GM19324 (cell line): ENCODE results near the gene MAP1B.

Experiments
- ATAC-seq: cut with Tn5 transposase; IDR thresholded peaks from one replicate; pipeline ENCODE4 v1.9.1; 2021; ENCODE audit warnings: mild to moderate bottlenecking, moderate library complexity; ENCODE audit not compliant: unreplicated experiment, low FRiP score

The MAP1B gene

DNA sequence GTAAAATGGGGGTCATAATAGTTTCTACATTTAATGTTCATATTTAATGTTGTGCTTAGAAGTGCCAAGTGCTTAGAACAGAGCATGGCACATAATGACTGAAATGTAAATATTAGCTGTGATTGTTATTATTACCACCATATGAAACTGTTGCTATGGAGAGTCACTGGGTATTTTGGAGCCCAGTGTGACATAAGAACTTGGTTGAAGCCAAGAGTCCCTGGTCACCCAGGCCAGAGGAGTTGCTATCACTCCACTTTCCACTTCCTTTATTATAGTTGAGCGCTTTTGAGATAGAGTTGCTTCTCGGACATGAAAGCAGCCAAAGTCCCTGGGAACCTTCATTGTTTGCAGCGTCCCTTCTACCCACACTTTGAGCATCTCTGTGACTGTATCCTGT, 77.1 kb downstream of the MAP1B start:
- ATAC-seq, result no peak

DNA sequence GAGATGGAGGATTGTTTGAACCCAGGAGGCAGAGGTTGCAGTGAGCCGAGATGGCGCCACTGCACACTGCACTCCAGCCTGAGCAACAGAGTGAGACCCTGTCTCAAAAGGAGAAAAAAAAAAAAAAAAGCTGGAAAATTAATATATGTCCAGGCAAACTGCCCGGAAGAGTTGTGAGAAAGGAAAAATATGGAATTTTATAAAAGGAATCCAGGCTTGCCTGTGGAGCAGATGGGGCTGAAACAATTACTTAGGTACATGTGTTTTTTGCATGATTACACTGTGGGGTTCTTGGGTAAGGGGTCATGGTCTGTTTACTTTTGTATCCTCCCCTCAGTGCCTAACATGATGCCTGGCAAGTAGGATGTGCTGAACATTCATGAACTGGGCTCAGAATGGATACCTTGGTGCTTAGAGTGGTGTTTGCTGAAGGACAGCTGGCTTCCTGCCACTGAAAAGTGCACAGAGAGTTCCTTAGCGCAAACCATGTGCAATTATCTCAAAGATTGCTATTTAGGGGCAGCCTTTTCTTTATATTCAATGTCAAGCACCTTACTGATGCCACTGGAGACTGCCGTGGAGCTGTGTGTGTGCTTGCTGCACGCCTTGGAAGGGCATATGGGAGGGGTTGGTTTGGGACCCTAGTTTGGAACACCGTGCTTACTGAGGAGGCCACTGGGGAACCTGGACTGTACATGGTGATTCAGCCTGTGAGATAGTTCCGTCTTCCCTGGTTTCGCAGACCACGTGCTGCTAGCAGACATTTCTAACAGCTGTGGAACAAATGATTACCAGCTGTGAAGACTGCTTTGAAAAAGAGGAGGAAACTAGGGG, 78.4 kb downstream of the MAP1B start:
- no peak for ATAC-seq

DNA sequence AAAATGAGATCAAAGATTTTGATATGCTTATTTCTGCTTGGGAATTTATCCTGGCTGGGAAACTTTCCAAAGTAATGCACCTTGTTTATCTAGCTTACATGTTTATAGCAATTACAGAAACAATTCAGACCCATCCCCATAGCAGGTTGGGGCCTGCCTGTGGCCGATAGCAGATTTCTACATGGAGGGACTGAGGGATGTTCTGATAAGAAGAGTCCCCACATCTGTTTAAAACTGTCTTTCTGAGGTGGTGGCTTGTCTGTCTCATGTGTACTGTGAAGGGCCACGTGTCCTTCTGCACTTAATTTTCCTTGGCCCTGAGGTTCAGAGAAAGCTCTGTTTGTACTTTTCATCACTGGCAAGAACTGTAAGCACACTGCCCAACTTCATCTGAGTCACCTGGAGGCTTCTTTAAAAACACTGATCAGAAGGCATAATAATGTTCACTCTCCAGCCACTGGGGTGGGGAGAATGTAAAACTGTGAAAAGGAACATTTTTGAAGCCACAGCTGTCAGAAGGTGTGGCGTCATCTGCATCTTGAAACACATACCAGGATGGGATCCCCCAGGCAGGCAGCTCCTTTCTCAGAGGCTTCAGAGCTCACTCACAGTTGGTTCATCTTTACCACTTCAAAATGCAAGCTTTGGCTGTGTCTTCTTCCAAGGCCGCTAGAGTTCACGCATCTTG, 80.3 kb downstream of the MAP1B start:
- no peak for ATAC-seq

DNA sequence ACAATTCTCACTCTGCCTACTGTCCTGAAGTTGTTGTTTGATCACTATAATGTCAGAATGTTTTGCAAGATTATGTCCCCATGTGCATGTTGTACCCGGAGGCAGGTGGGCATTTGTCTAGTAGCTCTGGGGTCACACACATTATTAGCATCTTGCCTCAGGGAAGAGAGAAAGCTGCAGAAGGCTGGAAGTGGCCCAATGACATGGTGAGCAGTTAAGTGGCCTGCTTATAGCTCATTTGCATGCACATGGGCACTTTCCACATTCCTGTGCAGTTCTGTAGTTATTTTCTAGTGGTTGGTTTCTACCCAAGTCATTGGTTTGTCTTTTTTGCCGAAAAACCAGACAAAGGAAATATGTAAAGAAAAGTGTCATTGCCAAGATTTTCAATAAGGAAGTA, 80.9 kb downstream of the MAP1B start:
- no peak for ATAC-seq

DNA sequence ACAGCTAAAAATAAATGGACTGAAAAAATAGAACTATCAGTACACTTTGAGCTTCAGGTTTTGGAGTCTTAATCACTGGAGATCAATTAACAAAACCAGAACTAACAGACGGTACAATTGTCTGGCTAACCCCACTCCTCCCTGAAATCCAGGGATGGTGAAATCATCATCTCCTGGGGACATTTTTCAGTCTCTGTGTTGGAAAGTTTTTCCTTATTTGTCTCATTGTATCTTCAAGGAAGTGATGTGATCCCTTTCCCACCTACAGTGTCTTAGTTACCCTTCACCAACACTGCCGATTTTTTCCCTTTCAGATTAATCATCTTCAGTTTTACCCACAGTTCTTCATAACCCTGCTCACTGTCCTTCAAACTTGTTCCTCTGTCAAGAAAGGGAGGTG, 81.9 kb downstream of the MAP1B start:
- ATAC-seq, result no peak

DNA sequence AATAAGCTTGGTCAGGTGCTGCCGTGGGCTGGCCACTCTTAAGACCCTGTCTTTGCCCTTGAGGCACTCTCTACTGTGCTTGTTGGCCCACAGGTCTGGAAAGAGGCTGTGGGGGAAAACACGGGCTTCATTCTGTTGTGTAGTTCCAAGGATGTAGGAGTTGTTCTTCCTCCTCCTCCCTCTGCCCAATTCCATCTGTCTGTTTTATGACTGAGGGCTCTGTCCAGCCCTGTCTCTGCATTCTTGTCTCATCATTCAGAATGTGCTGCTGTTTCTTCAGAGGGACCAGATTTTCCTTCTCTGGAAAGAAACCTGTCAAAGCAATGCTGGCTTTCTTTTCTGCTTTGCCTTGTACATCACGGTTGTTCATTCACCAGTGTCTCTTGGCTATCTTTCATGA, 84.1 kb downstream of the MAP1B start:
- ATAC-seq, result no peak

DNA sequence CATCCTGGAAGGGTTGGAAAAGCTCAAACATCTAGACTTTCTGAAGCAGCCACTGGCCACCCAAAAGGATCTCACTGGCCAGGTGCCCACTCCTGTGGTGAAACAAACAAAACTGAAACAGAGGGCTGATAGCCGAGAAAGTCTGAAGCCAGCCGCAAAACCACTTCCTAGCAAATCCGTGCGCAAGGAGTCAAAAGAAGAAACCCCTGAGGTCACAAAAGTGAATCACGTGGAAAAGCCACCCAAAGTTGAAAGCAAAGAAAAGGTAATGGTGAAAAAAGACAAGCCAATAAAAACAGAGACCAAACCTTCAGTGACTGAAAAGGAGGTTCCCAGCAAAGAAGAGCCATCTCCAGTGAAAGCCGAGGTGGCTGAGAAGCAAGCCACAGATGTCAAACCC, 87.6 kb downstream of the MAP1B start:
- peak; percentile 89 for ATAC-seq

DNA sequence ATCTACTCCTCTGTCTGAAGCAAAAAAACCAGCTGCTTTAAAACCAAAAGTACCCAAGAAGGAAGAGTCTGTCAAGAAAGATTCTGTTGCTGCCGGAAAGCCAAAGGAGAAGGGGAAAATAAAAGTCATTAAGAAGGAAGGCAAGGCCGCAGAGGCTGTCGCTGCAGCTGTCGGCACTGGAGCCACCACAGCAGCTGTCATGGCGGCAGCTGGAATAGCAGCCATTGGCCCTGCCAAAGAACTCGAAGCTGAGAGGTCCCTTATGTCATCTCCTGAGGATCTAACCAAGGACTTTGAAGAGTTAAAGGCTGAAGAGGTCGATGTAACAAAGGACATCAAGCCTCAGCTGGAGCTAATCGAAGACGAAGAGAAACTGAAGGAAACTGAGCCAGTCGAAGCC, 88.3 kb downstream of the MAP1B start:
- ATAC-seq, result no peak

DNA sequence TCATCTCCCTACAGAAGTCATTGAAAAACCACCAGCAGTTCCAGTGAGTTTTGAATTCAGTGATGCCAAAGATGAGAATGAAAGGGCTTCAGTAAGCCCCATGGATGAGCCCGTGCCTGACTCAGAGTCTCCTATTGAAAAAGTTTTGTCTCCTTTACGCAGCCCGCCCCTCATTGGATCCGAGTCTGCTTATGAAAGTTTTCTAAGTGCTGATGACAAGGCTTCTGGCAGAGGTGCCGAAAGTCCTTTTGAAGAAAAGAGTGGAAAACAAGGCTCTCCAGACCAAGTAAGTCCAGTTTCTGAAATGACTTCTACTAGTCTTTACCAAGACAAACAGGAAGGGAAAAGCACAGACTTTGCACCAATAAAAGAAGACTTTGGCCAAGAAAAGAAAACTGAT, 90.1 kb downstream of the MAP1B start:
- no peak for ATAC-seq

DNA sequence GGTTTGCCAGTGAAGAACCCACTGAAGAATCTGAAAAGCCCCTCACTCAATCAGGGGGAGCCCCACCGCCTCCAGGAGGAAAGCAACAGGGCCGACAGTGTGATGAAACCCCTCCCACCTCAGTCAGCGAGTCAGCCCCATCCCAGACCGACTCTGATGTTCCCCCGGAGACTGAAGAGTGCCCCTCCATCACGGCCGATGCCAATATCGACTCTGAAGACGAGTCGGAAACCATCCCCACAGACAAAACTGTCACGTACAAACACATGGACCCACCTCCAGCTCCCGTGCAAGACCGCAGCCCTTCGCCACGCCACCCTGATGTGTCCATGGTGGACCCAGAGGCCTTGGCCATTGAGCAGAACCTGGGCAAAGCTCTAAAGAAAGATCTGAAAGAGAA, 92.4 kb downstream of the MAP1B start:
- ATAC-seq, result no peak

DNA sequence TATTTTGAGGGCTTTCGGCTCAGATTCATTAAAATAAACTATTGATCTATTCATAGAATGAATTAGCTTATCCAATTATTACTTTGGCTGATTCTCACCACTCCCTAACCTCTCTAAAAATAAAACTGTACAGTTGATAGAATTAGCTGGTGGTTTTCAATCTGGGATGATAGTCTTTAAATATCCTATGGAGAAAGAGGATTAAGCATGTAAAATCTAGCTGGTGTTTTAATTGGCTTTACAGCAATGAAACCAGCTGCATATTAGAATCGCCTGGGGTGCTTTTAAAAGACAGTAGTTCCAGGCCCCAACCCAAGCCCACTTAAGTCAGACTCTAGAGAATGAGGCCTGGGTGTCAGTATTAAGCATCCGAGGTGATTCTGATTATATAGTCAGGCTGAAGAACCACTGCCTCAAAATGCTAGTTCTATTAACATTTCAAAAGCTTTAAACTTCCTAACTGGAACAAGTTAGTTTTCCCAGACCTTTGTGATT, 95.1 kb downstream of the MAP1B start:
- ATAC-seq, result no peak

DNA sequence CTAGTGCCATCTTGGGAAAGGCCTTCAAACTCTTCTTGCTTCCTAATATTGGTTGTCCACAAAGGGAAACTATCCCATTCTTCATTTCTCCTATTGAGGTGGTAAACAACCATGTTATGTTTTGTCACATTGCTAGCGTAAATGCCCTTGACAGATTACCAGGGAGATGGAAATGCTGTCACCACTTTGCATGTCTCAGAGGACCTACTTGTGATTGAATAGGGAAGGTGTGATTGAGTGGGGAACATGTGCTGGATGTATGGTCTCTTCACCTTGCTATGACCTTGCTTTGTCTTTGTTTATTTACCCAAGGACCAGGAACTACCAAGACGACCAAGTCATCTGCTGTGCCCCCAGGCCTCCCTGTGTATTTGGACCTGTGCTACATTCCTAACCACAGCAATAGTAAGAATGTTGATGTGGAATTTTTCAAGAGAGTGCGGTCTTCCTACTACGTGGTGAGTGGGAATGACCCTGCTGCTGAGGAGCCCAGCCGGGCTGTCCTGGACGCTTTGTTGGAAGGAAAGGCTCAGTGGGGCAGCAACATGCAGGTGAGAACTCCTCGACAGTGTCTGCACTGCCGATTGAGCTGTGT, 96.1 kb downstream of the MAP1B start:
- ATAC-seq, result no peak

DNA sequence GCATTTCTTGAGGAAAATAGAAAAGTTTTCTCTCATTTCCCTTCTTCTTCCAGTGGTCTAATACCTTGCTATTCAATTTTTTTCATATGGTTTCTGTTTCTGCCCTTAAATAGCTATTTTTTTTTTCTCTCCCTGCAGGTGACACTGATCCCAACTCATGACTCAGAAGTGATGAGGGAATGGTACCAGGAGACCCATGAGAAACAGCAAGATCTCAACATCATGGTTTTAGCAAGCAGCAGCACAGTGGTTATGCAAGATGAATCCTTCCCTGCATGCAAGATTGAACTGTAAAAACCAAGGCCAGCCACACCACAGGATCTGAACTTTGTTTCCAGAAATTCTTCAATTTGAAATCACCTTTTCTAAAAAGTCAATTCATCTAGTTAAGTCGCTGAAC, 97.7 kb downstream of the MAP1B start:
- ATAC-seq, result no peak

DNA sequence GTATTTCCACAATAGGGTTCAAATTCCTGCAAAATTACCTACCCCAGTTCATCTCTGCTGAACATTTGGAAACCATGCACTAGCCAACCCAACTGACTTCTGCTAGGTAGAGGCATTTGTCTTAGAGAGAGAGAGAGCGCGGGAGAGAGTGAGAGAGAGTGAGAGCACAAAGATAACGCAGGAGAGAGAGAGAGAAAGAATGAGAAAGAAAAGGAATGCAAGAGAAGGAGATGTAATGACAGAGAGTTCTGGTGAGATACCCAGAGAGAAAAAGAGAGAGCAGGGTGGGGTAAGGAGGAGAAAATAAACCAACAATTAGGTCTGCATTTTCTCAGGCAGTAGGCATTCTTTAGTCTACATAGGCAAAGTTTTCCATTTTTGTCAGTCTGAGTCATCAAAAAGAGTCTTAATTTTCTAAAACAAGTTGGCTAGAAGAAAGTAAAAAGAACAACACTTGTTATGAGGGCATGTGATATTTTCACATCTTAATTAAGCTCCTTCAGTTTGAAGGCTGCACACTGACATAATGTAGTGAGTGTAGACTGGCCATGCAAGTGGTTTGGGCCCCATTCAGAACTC, 98.2 kb downstream of the MAP1B start:
- no peak for ATAC-seq

DNA sequence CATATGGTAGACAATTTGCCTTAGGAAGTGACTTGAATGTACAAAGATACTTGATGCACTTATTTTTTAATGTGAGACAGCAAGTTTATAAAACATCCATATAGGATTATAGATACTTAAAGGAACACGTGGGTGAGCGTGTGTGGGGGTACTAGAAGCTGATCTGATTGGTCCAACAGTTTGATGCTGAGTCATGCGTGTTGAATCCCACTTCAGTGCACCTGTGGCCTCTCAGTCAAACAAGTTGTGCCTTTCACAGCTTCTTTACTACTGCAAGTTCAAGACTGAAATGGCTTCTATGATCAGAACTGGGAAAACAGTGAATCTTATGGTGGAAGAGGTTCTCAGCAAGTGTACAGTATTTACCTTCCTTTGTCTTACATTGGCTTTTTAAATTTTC, 98.9 kb downstream of the MAP1B start:
- no peak for ATAC-seq

DNA sequence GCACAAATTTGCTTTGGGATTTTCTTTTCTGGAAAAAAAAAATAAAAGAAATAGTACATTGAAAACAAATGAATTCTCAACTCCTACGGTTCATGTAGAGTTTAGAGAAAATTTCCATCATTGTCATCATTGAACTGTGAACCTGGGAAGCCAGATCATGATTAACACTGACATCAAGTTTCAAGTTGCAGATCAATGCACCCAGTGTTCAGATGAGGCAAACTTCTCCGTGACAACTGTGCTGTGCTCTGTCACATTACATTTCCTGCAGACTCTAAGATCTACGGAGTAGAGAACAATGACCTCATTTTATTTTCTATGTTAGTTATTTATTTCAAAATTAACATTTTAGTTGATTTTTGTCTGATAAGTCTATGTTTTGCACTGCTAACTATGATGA, 99.7 kb downstream of the MAP1B start:
- ATAC-seq, result no peak

DNA sequence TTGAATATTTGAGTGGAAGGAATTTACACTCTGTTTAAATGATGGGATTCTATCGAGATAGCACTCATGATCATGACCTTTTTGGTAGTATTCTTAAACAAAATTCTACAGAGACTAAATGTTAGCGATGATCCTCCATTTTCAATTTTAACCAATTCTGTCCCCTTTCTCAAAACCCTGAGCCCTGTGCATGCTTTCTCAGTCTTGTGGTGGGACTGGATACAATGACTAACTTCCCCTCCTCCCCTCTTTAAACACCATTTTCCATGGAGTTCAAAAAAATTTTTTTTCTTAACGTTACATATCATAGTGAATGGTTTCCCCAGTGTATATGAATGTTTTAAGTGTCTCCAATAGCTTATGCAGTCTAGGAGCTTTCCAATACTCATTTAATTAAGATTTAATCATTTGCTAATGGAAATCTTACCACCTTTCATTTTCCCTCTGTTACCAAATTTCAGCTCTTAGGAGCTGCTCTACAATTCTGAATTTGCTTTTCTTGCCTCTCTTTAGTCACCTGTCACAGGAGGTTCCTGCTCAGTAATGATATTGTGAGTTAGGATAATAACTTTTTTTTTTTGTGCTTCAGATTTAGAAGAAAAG, 101.2 kb downstream of the MAP1B start:
- no peak for ATAC-seq

DNA sequence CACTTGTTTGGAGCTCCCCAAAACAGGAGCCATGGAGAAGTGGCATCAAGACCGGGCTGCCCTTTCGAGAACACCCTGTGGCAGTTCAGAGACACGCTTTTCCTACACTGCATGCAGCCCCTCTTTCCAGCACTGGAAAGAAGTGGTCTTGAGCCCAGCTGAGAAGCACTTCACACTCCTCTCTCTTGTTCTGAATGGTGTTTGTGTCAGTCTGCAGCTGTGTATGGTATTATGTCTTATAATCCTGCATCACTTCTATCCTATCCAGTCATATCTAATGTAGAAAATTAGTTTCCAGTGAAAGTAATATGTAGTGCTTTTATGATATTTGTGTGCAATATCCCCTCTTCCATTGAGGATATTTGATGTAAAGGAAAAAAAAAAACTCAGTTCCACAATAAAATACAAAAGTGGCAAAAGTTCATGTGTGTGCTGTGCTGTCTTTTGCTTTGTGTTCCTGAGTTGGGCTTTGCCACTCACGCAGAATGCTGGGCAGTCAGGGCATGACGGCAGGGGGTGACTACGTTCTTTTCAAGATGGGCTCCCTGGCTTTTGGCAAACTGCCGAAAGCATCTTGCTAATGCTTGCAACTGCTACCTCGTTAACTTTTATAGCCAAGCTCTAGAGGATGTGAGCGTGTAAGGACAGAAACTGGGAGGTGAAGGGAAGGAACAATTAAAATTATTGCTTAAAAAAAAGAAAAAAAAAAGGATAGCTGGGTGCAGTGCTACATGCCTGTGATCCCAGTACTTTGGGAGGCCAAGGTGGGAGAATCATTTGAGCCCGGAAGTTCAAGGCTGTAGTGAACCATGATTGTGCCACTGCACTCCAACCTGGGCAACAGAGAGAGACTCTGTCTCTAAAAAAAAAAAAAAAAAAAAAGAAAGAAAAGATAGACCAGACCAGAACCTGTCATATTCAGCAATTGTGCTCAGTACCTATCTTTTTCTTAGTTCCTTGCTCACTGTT, 102.2 kb downstream of the MAP1B start:
- ATAC-seq, result no peak

DNA sequence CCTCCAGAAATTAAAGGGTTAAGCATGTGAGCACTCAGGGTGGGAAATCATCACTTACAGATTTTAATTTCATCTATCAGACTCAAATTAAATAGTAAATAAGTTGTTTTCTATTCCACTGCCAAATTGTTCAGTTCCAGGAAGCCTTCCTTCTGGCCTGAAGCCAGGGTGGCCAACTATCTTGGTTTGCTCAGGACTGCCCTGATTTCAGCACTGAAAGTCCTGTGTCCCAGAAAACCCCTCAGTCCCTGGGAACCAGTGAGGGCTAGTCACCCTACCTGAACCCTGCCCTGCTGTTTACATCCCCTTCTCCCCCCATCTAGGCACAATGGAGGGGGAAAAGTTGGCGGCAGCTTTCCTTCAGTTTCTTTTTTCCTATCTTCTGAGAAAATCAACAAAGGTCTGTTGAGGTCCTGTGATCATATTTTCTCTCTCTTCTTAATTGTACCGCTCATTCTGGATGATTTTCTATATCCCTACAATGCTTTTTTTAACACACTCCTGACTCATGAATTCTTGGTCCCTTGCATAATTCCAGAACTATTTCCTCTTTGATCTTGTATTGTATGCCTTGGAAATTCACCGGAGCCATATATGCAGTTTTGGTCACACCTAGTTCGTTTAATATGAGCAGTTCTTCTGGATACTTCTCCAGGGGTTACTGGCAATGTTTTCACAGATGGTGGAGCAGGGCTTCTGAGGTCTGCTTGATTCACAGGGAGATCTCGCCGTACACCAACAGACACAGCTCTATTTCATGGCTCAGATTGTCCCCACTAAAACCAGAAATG, 103.8 kb downstream of the MAP1B start:
- ATAC-seq, result no peak
